ENCODE results near the gene KIF25.

The KIF25 gene

DNA sequence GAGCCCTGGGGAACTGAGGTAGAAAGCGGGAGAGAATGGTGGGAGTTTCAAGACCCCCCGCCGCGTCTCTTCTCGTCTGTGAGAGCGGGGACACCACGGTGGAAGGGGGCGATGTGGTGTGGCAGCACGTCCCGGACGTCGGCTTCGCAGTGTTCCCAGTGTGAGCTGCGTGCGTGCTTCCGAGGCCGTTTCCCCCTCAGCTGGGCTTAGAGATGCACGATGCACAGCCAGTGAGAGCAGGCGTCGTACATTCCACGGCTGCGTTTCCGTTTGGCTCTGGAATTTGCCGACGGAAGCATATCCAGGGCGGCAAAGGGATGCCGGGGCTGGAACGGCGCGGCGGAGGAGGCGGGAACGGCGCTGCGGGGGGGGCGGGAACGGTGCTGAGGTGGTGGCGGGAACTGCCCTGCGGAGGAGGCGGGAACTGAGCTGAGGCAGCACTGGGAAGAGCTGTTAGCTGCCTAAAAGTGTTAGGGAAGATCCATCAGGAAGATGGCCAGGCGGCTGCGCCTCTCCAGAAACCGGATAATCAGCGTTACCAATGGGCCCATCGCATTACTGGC lies 37.7 kb downstream of the KIF25 start:
- DNase-seq (ENCODE audit: low read depth in 4 of 4, low spot score in 1 of 4) = no peak

DNA sequence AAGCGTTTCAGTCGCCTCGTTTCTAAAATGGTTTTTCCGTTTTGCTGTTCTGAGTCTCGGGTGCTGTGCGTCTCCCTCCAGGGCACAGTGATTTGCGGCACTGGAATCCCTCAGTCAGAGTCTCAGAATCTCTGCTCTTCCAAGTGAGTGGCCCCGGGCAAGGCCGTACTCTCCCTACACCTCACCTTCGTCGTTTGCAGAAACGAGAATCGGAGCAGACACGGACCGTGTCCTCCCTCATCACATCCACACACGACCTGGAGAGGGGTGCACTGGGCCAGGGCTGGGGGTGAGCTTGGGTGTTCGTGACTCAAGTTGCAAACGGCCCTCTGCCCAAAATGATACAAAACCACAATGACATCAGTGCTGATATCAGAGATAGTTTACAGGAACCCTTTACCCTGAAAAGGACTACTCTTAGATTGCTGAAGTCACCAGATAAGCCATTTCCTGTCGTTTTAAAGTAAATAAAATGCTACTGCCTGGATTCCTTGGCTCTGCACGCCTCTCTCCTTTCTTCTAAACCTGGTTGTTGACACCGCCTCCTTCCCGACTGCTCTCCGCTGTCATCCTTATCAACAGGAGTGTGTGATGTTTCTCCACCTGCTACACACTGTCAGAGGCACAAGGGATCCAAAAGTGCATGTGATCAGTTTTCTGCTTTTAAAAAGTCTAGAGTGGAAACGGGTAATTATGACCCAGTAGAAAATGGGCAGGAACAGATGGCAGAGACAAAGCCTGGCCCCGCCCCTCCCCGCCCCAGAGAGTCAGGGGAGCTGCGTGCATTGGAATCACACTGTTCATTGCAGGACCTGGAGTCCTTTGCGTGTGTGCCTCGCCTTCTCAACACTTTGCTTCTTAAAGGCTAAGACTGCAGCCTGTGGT lies 38.4 kb downstream of the KIF25 start:
- DNase-seq (ENCODE audit: low read depth in 4 of 4, low spot score in 1 of 4) = no peak

DNA sequence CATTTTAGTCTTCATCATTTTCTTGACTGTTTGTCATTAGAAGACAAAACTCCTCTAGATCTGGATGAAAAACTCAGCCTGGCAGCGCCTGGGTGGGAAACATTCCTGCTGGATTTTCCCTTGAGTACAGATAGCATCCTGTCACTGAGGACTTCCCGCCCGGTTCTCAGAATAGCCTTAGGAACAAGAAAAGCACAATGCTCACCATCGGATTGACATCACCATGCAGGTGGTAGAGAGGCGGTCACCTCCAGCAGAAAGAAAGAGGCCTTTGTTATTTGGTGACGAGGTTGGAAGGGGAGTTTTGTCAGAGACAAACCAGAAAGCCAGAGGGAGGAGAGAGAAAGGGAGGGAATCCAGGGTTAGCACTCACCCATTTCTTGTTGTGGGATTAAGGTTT lies 39.8 kb downstream of the KIF25 start:
- DNase-seq (ENCODE audit: low read depth in 4 of 4, low spot score in 1 of 4) = no peak

DNA sequence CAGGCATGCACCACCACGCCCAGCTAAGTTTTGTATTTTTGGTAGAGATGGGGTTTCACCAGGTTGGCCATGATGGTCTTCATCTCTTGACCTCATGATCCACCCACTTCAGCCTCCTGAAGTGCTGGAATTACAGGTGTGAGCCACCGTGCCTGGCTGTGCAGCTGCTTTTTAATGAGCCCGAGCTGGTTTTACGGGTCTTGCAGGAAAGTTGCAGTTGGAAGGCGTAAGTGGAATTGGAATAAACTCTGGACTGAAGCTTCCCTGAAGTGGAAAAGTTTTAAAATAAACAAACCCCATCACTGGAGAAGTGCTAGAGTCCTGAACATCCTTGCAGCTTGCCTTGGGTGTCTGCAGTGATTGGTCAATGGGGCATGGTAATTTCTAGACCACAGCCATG lies 40.4 kb downstream of the KIF25 start:
- DNase-seq (ENCODE audit: low read depth in 4 of 4, low spot score in 1 of 4) = no peak

DNA sequence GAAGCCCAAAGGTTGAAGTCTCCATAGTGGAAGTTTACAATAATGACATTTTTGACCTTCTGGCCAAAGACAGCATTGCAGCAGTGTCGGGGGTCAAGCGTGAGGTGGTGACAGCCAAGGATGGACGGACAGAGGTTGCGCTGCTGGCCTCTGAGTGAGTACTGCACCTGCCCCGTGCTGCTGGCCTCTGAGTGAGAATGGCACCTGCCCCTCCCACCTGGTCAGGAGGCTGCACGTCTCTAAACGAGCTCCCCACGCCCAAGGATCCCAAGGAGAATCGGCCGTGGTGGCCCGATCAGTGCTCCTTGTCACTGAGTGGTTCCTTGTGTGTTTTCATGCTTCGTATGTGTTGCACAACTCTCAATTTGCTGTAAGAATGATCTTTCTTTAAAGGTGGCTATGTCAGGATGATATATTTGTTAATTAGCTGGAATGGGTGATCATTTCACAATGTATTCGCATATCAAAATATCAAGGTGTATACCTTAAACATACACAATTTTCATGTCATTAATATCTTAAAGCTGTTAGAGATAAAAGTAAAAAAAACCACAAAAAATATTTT lies 41.2 kb downstream of the KIF25 start:
- DNase-seq (ENCODE audit: low read depth in 4 of 4, low spot score in 1 of 4) = no peak

DNA sequence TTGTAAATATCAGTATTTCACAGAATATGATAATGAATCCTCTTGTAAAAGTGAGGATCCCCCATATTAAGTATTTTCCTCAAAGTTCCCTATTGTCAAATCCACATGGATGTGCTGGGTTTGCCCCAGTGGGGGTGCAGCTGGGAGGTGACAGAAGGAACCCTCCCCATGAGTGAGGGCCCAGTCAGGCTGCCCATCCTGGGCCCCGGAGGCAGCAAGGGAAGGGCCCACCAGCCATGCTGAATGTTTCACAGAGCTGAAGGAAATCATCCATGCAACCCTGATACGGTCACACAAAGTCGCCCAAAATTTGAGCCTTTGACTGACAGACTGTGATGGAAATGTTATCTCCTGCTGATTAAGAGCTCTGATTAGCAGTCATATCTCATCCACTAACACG lies 41.8 kb downstream of the KIF25 start:
- DNase-seq (ENCODE audit: low read depth in 4 of 4, low spot score in 1 of 4) = no peak

DNA sequence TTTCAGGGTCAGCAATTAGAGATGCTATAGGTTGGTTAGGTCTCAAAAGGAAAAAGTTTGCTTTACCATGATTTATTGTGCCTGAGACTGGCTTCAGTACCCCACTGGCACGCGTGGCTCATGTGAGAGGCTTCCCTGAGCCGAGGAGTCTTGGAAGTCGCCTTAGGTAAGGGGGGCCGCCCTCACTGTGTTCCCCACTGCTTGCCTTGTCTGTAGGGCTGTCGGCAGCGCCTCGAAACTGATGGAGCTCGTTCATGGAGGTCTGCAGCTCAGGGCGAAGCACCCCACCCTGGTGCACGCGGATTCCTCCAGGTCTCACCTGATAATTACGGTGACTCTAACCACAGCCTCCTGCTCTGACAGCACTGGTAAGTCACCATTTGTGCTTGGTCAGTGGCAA lies 42.4 kb downstream of the KIF25 start:
- no peak for DNase-seq (ENCODE audit: low read depth in 4 of 4, low spot score in 1 of 4)

DNA sequence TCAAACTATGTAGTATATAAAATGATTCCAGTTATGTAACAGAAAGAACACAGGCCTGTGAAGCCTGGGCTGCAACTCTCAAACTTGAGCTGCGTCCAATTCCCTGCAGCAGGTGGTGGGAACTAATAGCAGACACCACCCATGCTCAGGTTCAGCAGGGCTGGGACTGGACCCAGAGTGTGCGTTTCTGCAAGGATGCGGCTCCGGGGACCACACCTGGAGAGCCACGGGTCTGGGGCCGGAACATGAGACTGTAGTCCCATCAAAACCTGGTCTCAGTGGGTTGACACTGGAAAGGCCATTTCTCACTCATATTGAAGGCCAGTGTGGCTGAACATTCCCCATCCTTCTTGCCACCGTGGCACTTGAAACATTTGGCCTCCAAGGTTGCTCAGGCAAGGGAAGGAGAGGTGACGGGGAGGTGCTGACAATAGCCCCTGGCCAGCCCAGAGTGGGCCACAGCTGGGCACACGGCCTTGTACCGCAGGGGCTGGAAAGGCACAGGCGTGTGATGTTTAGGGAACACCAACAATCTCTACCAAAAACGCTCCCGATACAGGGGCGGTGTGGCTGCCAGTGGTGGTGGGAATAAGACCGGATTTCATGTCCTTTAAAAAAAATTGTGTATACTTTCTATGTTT lies 43.5 kb downstream of the KIF25 start:
- DNase-seq (ENCODE audit: low read depth in 4 of 4, low spot score in 1 of 4) = no peak

DNA sequence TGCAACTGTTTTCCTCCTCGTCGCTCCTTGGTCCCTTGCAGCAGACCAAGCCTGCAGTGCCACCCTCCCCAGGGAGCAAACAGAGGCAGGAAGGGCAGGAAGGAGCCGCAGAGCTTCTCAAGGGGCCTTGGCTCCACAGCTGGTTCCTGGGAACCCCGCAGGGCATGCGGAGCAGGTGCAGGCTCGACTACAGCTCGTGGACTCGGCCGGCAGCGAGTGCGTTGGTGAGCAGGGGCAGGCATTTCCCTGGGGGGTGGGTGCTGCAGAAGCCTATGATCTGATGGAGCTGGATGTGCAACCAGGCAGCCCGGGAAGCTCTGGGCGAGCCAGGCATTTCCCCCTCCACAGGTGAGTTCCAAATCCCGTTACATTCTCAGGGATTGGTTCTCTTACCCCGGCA lies 44.5 kb downstream of the KIF25 start:
- no peak for DNase-seq (ENCODE audit: low read depth in 4 of 4, low spot score in 1 of 4)

DNA sequence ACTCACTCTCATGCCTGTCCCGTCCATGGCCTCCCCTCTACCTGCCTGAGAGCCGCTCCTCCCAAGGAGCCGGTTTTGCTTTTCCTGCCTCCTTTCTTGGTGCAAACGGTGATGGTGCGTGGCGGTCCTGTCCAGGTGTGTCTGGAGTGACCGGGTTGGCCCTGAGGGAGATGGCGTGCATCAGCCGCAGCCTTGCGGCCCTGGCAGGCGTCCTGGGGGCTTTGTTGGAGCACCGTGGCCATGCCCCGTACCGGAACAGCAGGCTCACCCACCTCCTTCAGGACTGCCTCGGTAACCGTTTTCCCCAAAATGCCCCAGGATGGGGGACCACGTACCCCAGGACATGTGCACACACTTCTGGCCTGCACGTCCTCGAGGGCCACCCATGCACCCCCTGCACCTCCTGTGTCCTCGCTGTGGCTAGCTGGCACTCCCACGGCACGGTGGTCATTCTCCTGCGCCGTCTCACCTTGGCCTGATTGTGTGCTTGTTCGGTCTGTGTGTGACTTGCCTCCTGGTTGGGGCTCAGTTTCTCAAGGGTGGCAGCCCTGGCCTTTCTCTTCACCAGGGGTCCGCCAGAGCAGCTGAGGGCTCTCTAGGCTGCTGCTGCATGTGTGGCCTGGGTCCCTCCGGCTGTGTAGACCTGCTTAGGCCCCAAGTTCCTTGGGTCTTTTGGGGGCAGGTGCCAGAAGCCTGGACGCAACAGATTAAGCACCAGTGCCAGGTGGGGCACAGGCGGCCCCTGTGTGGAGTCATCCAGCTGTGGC lies 45.1 kb downstream of the KIF25 start:
- no peak for DNase-seq (ENCODE audit: low read depth in 4 of 4, low spot score in 1 of 4)

DNA sequence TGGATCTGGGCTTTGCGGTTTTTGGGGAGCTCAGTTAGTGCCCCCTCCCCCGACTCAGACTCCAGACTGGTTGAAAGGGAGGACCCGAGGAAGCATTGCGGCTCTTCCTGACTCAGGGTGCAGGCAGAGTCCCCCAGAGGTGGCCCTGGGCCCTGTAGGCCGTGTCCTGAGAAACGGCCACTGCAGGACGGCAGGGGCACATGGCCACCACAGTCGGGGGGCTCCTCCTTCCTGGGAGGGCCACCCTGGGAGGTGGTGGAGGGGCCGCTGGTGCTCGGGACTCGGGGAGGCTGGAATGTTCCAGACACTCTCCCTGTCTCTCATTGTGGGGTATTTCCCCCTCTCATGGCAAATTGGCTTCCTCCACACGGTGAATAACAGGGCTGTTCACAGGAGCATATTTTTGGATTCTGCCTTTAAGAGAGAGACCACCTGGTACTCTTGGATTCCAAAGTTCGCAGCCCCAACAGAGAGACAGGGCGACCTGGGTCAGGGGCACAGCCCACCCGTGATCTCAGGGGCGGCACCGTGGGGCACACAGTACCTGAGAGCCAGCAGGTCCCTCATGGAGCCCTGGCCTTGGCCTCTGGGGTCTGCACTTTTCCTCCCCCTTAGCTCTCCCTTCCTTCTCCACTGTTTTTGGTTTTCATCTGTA lies 45.8 kb downstream of the KIF25 start:
- DNase-seq (ENCODE audit: low read depth in 4 of 4, low spot score in 1 of 4) = no peak

DNA sequence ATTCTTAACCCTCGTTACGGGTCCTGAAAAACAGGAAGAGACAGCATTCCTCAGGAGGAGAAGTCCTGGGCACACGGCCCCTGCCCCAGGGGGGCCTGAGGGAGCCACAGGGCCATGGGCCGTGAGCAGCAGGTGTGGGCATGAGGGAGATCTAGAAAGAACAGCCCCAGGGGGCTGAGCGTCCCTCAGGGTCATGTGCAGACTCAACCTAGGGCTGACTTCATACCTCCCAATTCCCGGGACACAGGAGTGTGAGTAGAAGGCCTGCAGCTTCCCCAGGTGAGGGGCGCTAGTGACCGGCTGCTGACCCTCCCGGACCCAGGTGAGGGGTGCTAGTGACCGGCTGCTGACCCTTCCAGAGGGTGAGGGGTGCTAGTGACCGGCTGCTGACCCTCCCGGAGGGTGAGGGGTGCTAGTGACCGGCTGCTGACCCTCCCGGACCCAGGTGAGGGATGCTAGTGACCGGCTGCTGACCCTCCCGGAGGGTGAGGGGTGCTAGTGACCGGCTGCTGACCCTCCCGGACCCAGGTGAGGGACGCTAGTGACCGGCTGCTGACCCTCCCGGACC lies 46.5 kb downstream of the KIF25 start:
- DNase-seq (ENCODE audit: low read depth in 4 of 4, low spot score in 1 of 4) = no peak

DNA sequence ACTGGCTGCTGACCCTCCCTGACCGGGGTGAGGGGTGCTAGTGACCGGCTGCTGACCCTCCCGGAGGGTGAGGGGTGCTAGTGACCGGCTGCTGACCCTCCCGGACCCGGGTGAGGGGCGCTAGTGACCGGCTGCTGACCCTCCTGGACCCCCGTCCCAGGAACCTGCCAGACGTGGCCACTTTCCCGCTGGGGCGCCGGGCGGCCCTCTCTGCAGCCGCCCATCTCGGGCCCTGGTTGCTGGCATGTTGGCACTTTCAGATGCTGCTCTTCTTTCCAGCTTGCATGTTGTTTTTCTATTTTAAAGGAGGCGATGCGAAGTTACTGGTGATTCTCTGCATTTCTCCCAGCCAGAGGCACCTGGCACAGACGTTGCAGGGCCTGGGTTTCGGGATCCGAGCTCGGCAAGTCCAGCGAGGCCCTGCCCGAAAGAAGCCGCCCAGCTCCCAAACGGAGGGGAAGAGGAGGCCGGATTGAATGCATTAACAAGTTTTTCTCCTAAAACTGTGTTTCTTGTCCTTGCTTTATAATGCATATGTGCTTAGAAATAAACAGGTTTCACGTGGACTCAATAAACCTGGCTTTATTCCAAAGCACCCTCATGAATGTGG lies 47.2 kb downstream of the KIF25 start:
- DNase-seq (ENCODE audit: low read depth in 4 of 4, low spot score in 1 of 4) = no peak

DNA sequence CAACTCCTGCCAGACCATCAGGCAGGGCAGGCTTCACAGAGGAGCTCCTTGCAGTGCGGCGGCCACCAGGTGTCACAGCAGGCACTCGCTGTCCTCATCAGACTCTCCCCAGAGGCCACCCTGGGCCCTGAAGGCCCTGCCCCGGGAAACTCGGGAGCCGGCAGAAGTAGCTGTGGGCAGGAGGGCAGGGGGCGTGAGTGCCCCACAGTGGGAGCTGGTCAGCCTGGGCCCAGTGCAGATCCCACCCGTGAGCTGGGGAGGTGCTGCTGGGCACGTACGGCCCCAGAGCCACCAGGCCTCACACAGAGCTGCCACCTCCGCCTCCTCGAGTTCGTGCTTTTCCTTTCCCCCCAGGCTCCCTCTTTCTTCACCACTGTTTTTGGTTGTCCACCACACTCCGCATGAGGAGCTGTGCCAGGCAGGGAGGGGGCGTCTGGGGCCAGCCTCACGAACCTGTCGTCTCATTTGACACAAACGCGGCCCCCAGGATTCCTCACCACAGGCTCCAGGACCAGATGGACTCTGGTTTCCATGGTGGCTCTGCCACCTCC lies 47.7 kb downstream of the KIF25 start:
- no peak for DNase-seq (ENCODE audit: low read depth in 4 of 4, low spot score in 1 of 4)

DNA sequence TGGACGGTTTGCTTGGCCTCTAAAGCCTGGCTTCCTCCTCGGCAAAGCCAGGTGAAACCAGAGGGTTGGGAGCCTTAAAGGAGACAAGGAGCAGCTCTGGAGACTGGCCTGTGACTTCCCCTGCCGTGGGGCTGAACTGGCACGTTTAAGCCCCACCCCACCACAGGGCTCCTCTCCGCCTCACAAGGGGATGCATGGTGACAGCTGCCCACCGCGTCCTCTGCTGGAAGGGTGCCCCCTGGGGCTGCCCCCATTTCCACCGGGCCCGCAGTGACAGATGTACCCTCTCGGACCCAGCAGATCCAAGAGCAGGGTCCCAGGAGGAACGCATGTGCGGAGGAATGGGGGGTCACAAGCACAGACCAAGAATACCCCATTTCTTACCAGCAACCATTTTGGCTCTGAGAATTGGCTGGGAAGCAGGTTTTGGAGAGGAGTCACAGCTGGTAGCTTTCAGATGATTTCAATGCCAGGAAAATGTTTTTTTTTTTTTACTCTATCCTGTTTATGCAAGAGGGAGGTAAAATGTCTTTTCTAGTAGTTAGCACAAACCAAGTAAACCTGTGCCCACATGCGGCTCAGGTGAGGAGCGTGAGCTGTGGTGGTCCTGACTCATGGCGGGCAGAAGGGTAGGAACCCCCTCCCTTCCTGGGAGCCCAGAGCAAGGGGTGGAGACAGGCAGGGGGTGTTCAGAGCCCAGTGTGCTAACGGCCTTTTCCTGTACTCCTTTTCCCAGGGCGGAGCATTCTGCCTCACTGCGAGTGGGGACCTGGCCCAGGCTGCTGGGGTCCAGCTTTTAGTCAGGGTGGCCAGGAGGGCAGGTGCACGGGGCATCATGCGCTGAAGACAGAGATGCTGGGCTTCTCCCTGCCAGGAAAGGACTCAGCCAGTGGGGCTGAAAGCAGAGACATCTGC lies 48.5 kb downstream of the KIF25 start:
- DNase-seq (ENCODE audit: low read depth in 4 of 4, low spot score in 1 of 4) = no peak

DNA sequence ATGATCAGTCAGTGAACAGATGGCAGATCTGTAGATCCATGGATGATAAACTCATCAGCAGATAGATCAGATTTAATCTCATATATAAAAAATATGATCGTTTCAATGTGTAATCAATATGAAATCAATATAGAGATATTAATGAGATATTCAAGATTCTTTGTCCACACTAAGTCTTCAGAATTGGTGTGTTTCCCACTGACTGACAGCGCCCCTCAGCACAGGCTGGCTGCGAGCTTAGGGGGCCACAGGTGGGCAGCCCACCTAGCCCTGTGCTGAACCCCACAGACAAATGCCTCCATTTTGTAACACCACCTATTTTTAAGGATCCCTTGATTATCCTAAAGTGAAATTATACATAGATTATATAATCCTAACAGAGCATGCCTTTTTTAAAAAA lies 49.2 kb downstream of the KIF25 start:
- DNase-seq (ENCODE audit: low read depth in 4 of 4, low spot score in 1 of 4) = no peak

DNA sequence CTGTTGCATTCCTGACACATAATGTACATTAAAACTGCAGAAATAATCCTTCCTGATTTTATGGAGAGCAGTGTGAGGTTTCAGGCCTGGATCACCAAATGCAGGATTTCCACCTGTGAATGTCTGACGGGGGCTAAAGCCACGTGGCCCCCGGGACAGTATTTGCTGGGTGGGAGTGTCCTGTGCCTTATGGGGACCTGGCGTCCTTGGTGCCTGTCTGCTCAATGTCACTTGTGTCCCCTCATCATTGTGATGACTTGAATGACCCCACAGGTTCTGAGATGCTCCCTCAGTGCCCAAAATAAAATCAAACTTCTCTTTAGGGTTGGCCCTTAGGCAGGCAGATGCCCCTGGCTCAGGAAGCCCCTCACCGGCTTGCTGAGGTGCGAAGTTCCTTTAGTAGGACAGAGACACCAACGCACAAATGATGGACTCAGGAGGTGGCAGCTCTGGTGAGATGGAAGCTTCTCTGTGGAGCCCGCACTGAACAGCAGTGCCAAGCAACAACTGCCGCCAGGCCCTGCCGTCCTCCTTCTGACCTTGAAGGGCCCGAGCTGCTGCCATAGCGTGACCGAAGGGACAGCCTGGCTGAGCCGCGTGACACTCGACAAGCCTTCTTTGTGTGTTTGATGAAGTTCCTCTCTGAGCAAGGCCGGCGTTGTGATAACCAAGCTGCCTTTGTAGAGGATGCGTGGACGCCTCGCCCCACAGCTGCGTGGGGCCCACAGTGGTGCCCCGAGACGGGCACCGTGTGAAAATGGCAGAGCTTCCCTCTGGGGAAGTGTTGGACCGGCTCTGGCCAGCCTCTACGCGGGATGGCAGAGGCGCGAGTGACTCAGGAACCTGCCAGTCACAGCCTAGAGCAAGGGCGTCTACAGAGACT lies 50.6 kb downstream of the KIF25 start:
- no peak for DNase-seq (ENCODE audit: low read depth in 4 of 4, low spot score in 1 of 4)

DNA sequence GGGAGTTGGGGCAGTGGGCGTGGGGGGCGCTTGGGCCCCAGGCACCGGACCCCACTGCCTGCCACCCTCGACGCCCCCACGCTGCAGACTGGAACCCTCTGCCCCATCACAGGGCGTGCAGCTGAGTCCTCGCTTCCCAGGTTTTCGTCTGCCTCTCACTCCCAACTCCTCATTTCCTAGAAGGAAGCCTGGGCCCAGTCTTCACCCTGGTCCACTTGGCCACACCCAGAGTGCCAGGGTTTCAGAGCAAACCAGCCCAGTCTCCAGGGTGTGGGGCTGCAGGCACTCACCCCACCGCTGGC lies 51.2 kb downstream of the KIF25 start:
- no peak for DNase-seq (ENCODE audit: low read depth in 4 of 4, low spot score in 1 of 4)
